HG03175 (cell line): Measurements from ENCODE around the gene PLSCR4.

Experiments
- ATAC-seq: cut with Tn5 transposase; IDR thresholded peaks from one replicate; pipeline ENCODE4 v1.9.1; 2021; ENCODE audit warnings: mild to moderate bottlenecking, moderate library complexity; ENCODE audit not compliant: unreplicated experiment

PLSCR4 gene

GRCh38 chr3:146196789-146197188 is 54.1 kb downstream of the PLSCR4 start:
- no peak for ATAC-seq

GRCh38 chr3:146195605-146196004 is 55.3 kb downstream of the PLSCR4 start:
- no peak for ATAC-seq

- no peak for ATAC-seq
Observed at GRCh38 chr3:146195030-146195429, 55.9 kb downstream of the PLSCR4 start.

- ATAC-seq: no peak
Observed at GRCh38 chr3:146191051-146191450, 59.9 kb downstream of the PLSCR4 start.

- ATAC-seq: peak; percentile 94
Observed at GRCh38 chr3:146189519-146190173, 61.3 kb downstream of the PLSCR4 start.

GRCh38 chr3:146187334-146187950 is 63.5 kb downstream of the PLSCR4 start:
- no peak for ATAC-seq

GRCh38 chr3:146184241-146185015 is 66.5 kb downstream of the PLSCR4 start:
- ATAC-seq: no peak

- no peak for ATAC-seq
Observed at GRCh38 chr3:146181216-146181615, 69.7 kb downstream of the PLSCR4 start.

GRCh38 chr3:146180376-146180775 is 70.5 kb downstream of the PLSCR4 start:
- ATAC-seq: no peak

- no peak for ATAC-seq
Observed at GRCh38 chr3:146178006-146178689, 72.8 kb downstream of the PLSCR4 start.

- ATAC-seq: no peak
Observed at GRCh38 chr3:146177519-146177918, 73.4 kb downstream of the PLSCR4 start.

GRCh38 chr3:146177072-146177471 is 73.8 kb downstream of the PLSCR4 start:
- ATAC-seq: no peak

GRCh38 chr3:146172586-146172985 is 78.3 kb downstream of the PLSCR4 start:
- ATAC-seq: no peak

- no peak for ATAC-seq
Observed at GRCh38 chr3:146170591-146170990, 80.3 kb downstream of the PLSCR4 start.

GRCh38 chr3:146169891-146170290 is 81.0 kb downstream of the PLSCR4 start:
- no peak for ATAC-seq

- ATAC-seq: no peak
Observed at GRCh38 chr3:146166826-146167225, 84.1 kb downstream of the PLSCR4 start.

- ATAC-seq: no peak
Observed at GRCh38 chr3:146166415-146166821, 84.5 kb downstream of the PLSCR4 start.

GRCh38 chr3:146165877-146166276 is 85.0 kb downstream of the PLSCR4 start:
- ATAC-seq: no peak

- ATAC-seq: no peak
Observed at GRCh38 chr3:146164971-146165769, 85.7 kb downstream of the PLSCR4 start.

- no peak for ATAC-seq
Observed at GRCh38 chr3:146164506-146164905, 86.4 kb downstream of the PLSCR4 start.

GRCh38 chr3:146164071-146164470 is 86.8 kb downstream of the PLSCR4 start:
- no peak for ATAC-seq
